Astrocyte of the cerebellum (primary cell): ENCODE results near the gene RPRML.

Experiments used
- DNase-seq: peaks from one replicate; pipeline ENCODE4 v3.0.0-alpha.2; 2011; ENCODE audit warnings: low read depth
- H3K4me3 ChIP-seq: 2 replicates; pipeline ENCODE4 v1.5.1; 2011; ENCODE audit warnings: mild to moderate bottlenecking, low read depth, low read length, moderate library complexity
- in situ Hi-C: cut with HindIII; loops from 2 replicates; pipeline ENCODE4 v1.10.0; 2017; ENCODE audit warnings: low sequenced_read_pairs
- TF ChIP-seq, protein P1 (sequence below): IDR thresholded peaks from 2 replicates; pipeline ENCODE4 v1.5.1; 2012; ENCODE audit warnings: low read length, low read depth, moderate library complexity, mild to moderate bottlenecking; ENCODE audit errors: missing control alignments

Gene RPRML

DNA sequence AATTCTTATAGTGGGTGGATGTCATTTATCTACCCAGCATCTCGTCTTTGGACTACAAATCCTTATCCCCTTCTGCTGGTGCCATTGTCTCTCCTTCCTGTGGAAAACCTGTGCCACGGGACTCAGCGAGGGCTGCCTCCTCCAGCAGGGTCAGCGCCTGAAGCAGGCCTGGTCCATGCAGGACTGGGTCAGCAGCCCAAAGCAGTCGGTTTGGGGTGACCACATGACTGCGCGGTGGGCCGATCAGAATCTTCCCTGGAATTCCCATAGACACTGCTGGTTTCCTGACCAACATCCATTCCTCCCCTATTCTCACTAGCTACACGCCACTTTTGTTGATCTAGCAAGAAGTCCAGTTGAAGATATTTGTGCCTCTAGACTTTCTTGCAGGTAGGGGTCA, 26.9 kb downstream of the RPRML start:
- DNase-seq = no peak
- no peak overlapping the region for H3K4me3 ChIP-seq
- in situ Hi-C loops = no loop called here
- TF ChIP-seq, protein P1, sequence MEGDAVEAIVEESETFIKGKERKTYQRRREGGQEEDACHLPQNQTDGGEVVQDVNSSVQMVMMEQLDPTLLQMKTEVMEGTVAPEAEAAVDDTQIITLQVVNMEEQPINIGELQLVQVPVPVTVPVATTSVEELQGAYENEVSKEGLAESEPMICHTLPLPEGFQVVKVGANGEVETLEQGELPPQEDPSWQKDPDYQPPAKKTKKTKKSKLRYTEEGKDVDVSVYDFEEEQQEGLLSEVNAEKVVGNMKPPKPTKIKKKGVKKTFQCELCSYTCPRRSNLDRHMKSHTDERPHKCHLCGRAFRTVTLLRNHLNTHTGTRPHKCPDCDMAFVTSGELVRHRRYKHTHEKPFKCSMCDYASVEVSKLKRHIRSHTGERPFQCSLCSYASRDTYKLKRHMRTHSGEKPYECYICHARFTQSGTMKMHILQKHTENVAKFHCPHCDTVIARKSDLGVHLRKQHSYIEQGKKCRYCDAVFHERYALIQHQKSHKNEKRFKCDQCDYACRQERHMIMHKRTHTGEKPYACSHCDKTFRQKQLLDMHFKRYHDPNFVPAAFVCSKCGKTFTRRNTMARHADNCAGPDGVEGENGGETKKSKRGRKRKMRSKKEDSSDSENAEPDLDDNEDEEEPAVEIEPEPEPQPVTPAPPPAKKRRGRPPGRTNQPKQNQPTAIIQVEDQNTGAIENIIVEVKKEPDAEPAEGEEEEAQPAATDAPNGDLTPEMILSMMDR = no peak

DNA sequence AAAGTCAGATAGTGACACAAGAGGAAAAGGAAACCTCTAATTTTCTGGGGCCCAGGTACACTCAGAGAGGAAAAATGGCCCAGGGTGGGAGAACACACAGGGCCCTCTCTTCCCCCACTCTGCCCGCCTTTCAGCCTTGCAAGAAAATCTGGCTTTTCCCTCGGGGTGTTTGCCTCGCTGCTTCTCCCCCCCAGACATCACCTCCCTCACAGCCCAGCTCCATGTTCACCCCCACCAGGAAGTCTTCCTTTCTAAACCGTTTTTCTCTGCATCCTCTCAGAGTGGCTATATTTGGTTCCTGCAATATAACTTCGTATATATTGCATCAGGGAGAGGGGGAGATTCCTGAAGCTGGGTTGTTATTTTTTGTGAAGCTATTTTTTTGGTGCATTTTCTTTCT, 27.3 kb downstream of the RPRML start:
- in situ Hi-C loops = no loop called here
- no peak for DNase-seq
- H3K4me3 ChIP-seq = no peak overlapping the region
- TF ChIP-seq, protein P1 = no peak

DNA sequence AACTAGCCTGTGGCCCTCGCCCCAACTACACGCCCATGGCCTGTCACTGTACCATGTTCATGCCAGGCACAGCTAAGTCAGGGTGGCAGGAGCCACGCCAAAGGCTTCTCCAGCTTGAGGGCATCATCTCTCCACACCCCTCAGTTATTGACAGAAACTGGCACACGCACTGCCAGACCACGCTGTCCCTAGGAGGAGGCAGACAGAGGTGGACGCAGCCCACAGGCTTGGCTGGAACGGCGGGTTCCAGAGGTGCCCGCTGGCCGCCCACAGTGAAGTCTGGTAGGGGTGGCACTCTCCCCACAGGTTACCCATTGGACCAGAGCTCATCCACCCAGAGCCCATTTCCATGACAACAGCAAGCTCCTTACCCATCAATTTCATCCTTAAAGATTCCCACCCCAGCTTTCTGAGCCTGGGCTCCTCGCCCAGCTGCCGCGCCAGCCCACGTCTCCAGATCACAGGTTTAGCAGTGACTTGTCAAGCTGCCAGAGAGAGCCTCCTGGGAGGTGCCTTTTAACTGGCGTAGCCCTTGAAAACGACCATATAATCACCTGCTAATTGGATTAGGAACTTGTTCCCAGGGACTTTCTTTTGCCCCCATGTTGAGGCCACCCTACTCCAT, 27.9 kb downstream of the RPRML start:
- no peak overlapping the region for H3K4me3 ChIP-seq
- TF ChIP-seq, protein P1 = no peak
- DNase-seq = no peak
- in situ Hi-C loops = no loop called here

DNA sequence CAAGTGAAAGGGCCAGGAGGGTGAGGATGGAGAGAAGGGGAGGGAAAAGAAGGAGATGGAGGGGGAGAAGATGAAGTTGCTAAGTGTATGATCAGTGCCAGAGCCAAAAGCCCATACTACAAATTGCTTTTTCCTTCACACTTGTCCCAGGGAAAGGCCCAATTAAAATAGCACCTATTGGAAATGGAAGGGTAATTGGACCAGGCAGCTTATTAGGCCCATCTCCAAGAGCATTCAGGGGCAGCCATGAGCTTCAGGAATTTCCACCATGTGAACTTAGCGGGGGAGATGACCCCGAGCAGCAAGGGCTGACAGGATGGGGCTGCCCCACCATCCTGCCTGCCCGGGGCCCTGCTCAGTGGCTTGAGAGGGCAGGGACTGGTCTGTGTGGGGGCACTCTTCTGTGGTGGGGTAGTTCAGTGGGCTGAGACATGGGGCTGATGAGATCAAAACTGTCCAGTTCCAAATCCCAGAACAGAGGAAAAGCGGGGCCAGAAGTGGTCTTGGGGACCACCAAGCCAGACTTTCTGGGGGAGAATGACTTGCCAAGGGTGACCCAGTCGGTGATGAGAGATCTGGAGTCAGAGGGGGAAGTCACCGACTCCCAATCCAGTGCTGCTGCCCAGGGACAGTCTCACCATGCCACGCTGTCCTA, 28.6 kb downstream of the RPRML start:
- DNase-seq = no peak
- TF ChIP-seq, protein P1 = no peak
- in situ Hi-C loops = no loop called here
- no peak overlapping the region for H3K4me3 ChIP-seq

DNA sequence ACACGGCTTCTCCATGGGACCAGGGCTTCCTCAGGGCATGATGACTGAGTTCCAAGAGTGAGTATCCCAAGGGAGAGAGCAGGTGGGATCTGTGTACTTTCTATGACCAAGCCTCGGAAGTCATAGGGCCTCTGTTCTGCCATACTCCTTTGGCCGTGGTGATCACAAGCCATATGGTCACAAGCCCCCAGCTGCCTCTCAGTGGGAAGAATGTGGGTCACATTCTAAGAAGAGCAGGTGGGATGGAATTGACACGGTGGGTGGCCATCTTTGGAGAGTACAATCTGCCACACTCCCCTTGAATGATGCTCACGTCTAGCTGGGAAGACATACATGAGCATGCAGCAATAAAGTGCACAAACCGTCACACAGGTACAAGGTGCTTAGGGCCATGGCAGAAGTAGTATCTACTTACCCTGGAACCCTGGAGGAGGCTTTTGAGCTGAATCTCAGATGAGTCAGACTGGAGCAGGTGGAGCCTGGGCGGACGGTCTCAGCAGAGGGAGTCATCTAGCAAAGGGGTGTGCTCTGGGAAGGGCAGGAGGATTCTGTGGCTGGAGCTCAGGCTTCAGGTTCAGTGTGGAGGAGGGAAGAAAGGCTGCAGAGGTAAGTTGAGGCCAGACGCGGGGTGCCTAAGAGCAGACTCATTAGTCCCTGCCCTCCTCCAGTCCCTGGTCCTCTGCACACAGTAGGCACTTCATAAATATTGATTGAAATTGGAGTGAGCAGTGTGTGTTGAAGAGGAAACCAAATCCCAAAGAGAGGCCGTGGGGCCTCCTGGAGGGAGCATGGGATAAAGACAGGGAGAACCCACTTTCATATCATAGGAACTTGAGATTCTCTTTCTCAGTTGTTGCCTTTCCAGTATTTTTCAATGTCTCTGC, 29.5 kb downstream of the RPRML start:
- H3K4me3 ChIP-seq = no peak overlapping the region
- in situ Hi-C loops = no loop called here
- DNase-seq = no peak
- TF ChIP-seq, protein P1 = no peak

DNA sequence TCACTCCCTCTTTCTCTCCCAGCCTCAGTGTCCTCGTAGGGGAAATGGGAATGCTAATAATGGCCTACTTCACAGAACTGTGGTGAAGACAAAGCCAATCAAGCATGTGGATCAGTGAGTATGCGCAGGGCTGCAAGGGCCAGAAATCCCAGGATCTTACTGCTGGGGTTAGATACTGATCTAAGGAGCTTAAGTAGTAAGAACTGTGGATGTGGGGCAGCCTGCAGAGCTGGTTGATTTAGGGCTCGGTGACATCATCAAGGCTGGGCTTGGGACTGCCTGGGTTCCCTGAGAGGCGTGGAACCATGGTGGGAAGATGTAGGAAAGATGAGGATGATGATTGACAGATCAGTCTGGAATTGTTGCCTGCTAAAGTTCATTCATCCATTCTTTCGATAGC, 30.5 kb downstream of the RPRML start:
- TF ChIP-seq, protein P1 = no peak
- in situ Hi-C loops = no loop called here
- H3K4me3 ChIP-seq = no peak overlapping the region
- DNase-seq = no peak
